NCI-H1092 treated with DMSO at 0.1 percent for 48 hours (cell line): Measurements from ENCODE around the gene MAPRE3.

Source experiments
- DNase-seq: peaks from one replicate; lab custom pipeline; 2025; lab: John Stamatoyannopoulos, UW

The MAPRE3 gene

GRCh38 chr2:26983746-26984145 is 13.3 kb downstream of the MAPRE3 start:
- DNase-seq: no peak

GRCh38 chr2:26985807-26986206 is 15.4 kb downstream of the MAPRE3 start:
- no peak for DNase-seq

- no peak for DNase-seq
Measured at GRCh38 chr2:26986576-26986975, 16.1 kb downstream of the MAPRE3 start.

- no peak for DNase-seq
Measured at GRCh38 chr2:26988058-26988860, 17.8 kb downstream of the MAPRE3 start.

- no peak for DNase-seq
Measured at GRCh38 chr2:26989156-26989555, 18.7 kb downstream of the MAPRE3 start.

GRCh38 chr2:26991717-26992116 is 21.3 kb downstream of the MAPRE3 start:
- DNase-seq: no peak

- DNase-seq: no peak
Measured at GRCh38 chr2:26993768-26994167, 23.3 kb downstream of the MAPRE3 start.

- DNase-seq: no peak
Measured at GRCh38 chr2:26994983-26995382, 24.5 kb downstream of the MAPRE3 start.

GRCh38 chr2:26997394-26997793 is 27.0 kb downstream of the MAPRE3 start:
- no peak for DNase-seq

- DNase-seq: no peak
Measured at GRCh38 chr2:26998323-26998722, 27.9 kb downstream of the MAPRE3 start.

GRCh38 chr2:27000228-27000627 is 29.8 kb downstream of the MAPRE3 start:
- DNase-seq: no peak

- DNase-seq: no peak
Measured at GRCh38 chr2:27000995-27001394, 30.6 kb downstream of the MAPRE3 start.

- no peak for DNase-seq
Measured at GRCh38 chr2:27001950-27002349, 31.5 kb downstream of the MAPRE3 start.

- no peak for DNase-seq
Measured at GRCh38 chr2:27003007-27003406, 32.6 kb downstream of the MAPRE3 start.

- DNase-seq: no peak
Measured at GRCh38 chr2:27003857-27004256, 33.4 kb downstream of the MAPRE3 start.

- no peak for DNase-seq
Measured at GRCh38 chr2:27006602-27007415, 36.4 kb downstream of the MAPRE3 start.

GRCh38 chr2:27007416-27008374 is 37.3 kb downstream of the MAPRE3 start:
- DNase-seq: no peak

- no peak for DNase-seq
Measured at GRCh38 chr2:27008678-27009077, 38.2 kb downstream of the MAPRE3 start.

- no peak for DNase-seq
Measured at GRCh38 chr2:27009083-27009482, 38.6 kb downstream of the MAPRE3 start.

- DNase-seq: no peak
Measured at GRCh38 chr2:27009716-27010115, 39.3 kb downstream of the MAPRE3 start.

- no peak for DNase-seq
Measured at GRCh38 chr2:27010139-27010538, 39.7 kb downstream of the MAPRE3 start.

GRCh38 chr2:27013738-27014137 is 43.3 kb downstream of the MAPRE3 start:
- DNase-seq: no peak
